DMS114 treated with DMSO at 0.1 percent for 48 hours (cell line): ENCODE data around the gene SUSD3.
"Not testable (repeated sequence)": the region's sequence is repeated elsewhere in the genome, so short reads cannot be mapped to it uniquely, and the experiment has no call there.

Source experiments
- DNase-seq: peaks from one replicate; lab custom pipeline; 2025; ENCODE audit not compliant: unreplicated experiment; lab: John Stamatoyannopoulos, UW

Gene SUSD3

DNA sequence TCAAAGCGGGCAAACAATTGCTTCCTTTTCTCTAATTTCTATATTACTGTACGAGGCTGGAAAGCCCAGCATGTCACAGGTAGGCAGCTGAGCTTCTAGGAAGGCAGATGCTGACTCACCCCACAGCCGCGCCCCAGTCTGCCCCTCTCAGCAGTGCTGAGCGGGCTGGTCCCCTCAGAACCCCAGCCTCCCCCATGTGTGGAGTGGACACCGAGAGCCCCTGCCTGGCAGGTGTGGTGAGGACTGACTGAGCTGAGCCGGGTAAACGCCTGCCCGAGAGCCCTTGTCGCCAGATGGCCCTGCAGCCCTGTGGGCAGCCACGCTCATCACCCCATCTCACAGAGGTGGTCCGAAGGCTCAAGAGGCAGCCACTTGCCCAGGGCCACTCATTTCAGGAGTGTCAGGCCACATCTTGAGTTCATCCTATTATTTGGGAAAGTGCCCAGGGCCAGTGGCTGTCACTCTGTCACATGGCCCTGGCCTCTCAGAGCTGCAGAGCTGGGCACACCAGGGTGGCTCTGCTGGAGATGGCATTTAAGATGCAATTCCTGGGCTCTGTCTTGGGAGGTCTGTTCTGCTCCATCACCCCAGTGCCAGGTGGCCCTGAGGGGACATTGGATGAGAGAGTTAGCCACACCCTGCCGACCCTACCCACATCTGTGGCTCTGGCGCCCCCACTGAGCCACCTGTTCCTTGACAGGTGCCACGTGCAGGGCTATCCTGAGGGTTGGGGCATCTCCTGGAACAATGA lies 50.0 kb downstream of the SUSD3 start:
- DNase-seq = no peak

DNA sequence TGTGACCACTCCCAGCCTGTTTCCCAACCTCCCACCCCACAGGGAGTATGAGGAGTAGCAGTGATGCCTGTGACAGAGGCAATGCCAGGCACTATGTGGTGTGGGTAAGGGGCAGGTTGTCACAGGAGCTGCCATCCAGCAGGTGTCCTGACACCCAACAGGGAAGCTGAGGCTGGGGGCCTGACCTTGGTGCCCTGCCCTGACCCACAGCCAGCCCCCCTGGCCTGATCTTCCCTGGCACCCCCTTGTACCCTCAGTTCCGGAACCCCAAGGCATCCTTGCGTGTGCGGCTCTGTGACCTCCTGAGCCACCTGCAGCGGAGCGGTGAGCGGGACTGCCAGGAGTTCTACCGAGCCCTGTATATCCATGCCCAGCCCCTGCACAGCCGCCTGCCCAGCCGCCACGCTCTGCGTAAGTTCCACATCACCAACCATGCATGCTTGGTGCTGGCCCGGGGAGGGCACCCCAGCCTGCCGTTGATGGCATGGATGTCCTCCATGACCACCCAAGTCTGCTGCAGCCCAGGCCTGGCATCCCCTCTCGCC lies 51.9 kb downstream of the SUSD3 start:
- DNase-seq = no peak

DNA sequence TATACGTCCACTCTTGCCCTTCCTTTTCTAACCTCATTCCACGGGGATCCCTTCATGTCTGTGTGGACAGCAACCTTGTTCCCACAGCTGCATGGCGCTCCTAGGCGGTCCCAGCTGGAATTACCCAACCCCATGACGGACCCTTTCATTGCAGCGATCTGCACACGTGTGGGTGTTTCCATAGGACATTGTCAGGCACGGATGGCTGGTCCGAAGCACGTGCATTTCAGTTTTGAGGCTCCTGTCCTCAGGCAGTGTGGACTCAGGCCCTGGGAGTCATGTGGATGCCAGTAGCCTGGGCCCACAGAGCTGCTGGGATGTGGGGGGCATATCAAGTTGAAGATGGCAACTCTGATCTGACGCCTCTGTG lies 52.5 kb downstream of the SUSD3 start:
- no peak for DNase-seq

DNA sequence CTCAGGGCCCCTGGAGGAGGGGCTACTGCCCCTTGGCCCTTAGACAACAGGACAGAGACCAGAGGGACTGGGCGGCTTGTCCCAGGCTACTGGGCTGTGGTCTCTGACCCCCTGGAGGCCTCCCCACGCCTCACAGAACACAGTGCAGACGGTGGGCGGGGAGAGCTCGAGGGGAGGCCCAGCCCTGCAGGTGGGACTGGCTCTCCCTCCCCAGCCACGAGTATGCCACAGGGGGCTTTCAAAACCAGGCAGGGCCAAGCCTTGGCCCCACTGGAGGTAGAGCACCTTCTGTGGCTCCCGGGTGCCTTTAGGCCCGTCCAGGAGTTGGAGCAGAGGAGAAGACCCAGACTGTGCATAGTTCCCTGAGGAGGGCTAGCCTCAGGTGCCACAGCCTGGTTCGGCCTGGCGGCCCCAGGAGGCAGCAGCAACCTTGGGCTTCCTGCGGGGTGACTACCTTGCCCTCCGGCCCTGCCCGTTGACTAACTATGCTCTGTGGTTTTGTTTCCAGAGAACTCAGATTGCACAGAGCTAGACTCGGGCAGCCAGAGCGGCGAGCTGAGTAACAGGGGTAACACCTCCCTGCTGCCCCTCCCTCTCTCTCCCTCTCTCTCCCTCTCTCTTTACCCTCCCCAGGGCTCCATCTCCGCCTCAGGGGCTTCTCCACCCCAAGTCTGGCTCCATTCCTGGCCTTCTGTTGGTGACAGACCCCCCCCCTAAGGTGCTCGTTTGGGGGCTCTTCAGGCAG lies 53.0 kb downstream of the SUSD3 start:
- DNase-seq = no peak

DNA sequence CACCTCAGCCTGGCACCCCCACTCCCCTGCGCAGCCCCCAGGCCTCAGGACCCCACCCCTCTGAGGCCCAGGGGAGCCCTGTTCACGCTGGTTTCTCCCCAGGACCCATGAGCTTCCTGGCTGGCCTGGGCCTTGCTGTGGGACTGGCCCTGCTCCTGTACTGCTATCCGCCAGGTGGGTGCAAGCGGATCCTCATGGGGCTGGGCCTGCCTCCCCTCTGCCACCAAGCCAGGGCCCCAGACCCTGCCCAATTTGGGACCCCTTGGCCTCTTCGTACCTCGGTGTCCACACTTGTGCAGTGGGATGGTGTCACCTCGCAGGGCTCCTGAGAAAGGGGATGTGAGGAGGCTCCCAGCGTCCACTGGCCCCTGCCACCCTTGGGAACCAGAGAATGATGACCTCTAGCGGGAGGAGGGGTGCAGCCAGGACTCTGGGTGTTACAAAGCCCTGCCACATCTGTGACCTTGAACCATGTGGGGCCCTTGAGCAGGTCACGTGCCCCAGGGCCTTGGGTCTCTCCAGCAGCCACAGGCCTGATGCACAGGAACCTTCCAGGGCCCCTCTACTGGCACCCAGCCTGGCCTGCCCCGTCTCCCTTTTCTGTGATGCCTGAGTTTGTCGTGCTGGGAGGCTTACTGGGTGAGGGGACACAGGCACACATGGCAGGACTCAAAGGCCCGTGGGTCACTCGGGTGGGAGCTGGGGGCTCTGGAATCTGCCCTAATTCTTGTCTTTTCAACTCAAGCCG lies 53.8 kb downstream of the SUSD3 start:
- DNase-seq = no peak

DNA sequence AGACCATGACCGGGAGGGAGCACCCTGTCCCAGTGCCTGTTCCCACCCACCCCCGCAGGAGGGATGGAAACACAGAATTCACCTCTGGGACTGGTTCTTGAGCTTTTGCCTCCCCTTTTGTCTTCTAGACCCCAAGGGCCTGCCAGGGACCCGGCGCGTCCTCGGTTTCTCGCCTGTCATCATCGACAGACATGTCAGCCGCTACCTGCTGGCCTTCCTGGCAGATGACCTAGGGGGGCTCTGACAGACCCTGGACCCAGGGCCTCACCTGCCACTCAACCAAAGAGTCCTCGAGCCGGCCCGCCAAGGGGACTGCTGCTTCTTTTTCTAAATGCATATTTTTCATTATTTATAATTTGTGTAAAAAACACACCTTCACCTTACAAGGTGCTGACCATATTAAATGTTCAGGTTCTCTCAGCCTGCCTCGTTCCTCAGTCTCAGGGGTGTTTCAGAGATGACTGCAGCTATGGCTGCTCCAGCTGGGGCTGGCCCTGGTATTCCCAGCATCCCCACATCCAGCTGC lies 54.4 kb downstream of the SUSD3 start:
- DNase-seq = no peak

DNA sequence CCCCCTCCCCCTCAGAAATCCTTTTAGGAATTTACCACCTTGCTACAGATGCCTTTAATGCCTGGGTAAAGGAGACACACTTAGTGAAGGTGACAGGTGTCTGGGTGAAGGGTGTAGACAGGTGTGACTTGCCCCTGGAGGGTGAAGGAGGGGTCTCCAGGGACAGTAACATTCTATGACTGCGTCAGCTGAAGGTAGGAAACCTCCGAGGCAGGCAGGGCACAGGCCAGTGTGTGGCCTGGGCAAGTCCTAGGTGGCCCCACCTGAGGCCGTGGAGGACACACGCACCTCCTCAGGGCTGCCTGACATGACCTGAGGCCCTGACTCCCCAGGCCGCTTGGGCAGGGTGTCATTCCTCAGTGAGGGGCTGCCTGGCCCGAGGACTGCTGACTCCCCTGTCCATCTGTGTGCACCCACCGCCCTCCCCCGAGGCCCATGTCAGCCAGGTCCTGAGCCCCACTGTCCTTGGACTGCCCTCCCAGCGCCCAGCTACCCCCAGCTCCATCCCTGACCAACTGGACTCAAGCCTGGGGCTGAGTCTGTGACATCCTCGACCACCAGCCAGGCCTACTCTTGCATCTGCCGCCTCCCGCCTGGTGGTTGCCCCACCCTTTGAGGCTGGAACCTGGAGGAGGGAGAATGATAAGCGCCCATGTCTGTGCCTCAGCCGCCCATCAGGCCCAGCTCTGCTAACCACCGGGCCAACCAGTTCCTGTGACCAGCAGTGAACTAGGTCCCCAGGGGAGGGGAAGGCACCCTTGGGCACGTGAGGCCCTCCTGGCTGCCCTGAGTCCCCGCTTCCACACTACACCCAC lies 55.9 kb downstream of the SUSD3 start:
- DNase-seq = no peak

DNA sequence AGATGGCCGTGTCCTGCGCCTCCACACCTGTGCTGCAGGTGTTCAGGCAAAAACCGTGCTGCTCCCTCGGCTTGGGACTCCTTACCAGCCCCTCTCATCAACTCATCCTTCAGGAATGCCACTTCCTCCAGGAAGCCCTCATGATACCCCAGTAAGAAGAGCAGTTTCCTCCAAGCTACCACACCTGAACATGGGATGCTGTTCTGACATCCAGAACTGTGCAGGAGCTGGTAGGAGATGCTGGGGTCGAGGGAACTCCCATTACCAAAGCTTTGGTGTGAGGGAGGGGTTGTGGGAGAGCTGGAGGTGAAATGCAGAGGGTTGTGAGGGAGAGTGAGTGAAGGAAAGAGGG lies 56.5 kb downstream of the SUSD3 start:
- no peak for DNase-seq

DNA sequence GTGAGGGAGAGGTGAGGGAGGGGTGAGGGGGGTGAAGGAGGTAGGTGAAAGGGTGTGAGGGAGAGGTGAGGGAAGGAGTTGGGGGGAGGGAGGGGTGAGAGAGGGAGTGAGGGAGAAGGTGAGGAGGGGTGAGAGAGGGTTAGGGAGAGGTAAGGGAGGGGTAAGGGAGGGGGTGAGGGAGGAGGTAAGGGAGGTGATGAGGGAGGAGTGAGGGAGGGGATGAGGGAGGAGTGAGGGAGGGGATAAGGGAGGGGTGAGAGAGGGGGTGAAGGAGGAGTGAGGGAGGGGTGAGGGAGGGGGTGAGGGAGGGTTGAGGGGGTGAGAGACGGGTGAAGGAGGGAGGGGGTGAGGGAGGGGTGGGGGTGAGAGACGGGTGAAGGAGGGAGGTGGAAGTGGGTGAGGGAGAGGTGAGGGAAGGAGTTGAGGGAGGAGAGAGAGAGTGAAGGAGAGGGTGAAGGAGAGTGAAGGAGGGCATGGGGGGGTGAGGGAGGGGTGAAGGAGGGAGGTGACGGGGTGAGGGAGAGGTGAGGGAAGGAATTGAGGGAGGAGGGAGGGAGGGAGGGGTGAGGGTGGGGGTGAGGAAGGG lies 57.1 kb downstream of the SUSD3 start:
- no peak for DNase-seq

DNA sequence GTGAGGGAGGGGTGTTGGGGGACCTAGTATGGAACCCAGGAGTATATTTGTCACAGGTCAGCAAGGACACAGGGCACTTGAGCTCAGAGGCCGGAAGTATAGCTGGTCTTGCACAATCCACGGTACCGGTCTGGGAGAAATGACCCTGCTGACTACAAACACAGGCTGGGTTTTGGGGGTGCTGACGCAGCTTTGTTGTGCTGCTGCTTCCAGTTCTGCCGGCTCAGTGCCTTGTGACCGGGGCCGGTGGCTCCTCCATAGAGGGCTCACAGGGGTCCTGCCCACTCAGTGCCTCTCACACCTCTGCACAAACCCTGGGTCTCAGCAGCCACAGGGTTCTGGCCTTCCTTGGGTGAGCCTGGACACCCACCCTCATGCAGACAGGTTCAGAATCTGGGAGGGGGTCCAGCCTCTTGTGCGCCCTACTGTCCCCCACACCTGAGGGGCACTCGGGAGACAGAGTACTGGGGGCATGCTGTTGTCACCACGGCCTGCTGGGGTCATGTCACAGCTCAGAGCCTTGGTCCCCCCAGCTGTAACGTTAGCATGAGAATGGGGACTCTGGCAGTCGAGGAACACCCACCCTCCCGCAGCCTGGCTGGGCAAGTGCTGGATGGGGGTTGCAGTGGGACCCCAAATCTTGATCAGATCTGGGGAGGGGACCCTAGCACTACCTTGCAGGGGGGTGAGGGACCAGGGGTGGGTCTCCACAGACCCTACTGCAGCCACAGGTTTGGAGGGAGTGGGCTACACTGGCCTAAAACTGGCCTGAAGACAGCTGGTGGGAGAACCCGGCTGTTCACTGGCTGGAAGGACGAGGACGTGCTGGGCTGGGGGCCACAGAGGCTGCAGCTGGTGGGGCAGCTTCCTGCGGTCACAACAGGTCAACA lies 57.8 kb downstream of the SUSD3 start:
- no peak for DNase-seq

DNA sequence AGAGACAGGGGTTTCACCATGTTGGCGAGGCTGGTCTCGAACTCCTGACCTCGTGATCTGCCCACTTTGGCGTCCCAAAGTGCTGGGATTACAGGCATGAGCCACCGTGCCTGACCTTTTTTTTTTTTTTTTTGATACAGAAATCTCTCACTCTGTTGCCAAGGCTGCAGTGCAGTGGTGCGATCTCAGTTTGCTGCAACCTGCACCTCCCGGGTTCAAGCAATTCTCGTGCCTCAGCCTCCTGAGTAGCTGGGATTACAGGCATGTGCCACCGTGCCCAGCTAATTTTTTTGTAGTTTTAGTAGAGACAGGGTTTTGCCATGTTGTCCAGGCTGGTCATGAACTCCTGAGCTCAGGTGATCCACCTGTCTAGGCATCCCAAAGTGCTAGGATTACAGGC lies 59.0 kb downstream of the SUSD3 start:
- DNase-seq = not testable (repeated sequence)

DNA sequence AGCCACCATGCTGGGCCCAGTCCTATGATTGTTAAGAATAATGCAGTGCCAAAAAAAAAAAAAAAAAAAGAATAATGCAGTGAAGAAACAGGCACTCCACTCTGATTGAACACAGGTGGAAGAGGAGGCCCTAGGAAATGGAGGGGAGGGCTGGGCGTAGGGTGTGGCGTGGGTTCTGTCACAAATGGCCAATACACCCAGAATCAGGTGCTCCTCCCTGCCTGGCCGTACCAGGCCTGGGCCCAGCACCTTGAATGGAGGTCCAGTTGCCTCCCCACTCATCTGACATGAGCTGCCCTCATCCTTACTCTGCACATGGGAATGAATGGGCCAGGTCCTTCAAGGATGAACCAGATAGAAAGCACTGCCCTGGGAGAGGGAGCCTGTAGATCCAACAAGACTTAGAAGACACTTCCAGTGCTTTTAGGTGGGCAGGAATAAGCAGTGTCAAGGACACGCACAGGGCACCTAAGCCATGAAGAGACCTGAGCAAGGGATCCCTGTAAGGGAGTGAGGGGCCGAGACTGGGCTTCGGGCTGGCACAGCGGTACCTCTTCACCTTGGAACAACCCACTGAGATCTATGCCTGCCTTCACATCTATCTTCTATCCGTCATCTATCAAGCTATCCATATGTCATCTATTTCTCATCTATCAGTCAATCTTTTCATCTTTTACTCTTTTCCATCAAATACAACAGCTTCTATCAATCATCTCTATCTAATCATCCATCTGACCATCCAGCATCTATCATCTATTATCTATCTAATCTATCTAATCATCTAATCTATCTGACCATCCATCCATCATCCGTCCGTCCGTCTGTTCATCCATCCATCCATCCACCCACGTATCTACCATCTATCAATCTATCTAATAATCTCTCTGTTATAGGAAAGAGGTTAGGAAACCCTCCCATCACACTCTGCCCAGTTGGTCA lies 59.7 kb downstream of the SUSD3 start:
- no peak for DNase-seq

DNA sequence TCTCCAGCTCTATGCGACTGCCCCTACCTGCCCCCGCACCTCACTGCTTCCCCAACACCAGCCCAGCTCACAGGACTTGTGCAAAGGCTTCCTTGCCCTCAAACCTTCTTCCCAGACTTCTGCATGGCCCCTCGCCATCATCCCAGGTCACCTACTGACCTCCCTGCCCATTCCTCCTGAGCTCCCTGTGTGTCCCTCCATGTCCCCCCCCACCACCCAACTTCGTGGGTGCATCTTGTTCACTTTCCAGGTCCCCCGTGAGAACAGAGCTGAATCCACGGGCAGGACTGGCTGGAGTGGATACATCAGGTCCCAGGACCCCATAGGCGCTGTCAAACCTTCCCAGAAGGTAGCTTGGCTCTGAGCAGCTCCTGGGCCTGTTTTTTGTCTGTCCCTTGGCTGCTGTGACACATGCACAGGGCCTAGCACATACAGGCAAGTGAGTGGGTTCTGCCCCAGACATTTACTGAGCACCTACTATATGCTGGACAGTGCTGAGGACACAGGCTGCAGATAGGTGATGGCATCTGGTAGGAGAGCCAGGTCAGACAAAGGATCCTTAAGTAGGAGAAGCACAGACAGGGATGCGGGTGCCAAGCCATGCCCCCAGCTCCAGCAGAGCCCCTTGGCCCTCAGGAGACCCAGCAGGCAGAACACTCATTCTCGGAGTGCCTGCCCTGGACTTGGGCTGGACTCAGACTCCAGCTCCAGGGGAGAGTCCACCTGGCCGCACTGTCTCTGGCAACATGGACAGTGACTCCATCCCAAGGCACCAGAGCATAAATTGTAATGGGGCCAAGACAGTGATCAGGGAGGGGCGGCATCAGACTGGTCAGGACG lies 60.6 kb downstream of the SUSD3 start:
- no peak for DNase-seq

DNA sequence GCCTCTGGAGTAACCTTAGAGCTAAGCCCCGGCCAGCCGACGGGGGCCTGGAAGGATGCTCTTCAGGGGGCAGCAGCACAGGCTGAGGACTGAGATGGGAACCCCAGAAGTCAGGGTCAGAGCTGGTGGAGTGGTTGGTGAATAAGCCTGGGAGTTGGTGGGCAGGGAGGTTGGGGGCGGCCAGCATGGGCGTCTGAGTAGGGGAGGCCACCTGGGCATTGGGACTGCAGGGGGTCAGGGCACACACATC lies 61.1 kb downstream of the SUSD3 start:
- no peak for DNase-seq

DNA sequence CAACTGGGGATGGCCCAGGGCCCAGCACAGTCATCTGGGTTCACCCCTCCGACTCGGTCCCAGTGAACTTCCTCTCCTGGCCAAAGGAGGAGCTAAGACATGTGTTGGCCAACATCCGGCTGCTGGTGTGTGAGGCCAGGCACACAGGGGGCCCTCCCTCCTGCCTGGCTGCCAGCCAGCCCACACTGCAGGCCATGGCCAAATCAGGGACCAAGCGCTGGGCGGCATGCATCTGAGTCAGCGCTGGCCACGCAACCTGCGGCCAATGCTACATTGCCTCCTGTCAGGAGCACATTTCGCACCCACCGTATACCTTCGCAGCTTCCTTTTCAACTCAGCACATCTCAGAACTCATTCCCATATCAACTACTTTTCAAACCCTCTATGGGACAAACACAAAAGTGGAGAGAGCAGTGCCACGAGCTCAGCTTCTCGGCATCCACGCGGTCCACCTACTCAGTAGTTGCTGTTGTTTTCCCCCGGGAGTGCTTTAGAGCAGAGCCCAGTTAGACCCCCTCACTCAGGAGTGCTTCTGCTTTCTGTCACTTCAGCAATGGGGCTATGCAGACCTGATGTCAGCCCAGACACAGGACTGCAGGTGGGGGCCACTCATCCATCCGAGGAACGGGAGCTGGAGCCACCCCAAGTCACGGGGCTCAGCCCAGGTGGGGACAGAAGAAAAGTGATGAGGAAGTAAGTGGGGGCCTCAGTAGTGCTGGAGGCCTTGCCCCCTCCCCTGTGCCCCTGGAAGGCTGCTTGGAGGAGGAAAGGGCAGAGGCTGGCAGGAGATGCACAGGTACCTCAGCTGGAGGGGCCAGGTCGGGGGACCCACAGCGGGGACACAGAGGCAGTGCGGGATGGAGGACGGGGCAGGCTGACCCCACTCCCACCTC lies 61.7 kb downstream of the SUSD3 start:
- DNase-seq = no peak

DNA sequence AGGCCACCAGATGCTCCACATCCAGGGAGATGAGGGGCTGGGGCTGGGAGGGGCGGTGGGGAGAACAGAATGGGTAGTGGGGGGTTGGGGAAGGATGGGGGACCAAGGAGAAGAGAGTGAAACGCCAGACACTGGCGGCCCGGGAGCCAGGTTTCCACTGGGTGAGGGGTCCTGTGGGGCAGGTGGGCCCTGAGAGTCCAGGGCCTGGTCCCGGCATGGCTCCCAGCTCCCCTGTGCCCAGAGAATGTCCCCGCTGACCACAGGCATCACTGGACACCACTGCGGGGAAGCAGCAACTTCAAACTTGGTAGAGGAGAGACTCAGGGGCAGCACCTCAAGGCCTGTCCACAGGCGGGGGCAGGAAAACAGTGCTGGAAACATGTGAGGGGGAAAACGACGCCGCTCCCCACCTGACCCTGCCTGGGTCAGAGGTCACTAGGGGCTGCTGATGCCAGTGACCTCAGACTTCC lies 62.4 kb downstream of the SUSD3 start:
- DNase-seq = no peak
